GM10266 (cell line): Measurements from ENCODE around the gene PLCB2.

Experiments used
- DNase-seq: peaks from one replicate; pipeline ENCODE4 v3.0.0; 2012; ENCODE audit errors: extremely low spot score
- TF ChIP-seq, protein P1 (sequence below): IDR thresholded peaks from 2 replicates; pipeline ENCODE4 v1.5.1; 2012; ENCODE audit warnings: mild to moderate bottlenecking, low read depth; ENCODE audit not compliant: control insufficient read depth, insufficient read depth; ENCODE audit errors: missing control alignments

PLCB2 gene

DNA sequence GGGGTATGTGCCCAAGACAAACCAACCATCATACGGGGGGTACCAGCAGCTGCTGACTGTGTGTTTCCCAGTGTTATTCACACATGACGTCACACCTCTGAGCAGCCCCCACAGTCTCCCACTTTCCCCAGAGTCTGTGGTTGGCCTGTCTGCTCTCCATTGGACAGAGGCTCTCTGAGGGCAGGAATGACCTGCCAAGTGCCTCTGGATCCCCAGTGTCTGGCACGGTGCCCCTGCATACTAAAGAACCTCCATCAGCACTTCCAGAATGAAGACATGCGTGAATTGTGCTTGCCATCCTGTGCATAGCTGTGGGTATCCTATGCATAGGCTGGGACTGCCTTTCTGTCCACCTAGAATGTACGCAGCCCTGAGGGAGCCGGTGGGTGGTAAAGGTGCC is 36.5 kb upstream of the PLCB2 start:
- TF ChIP-seq, protein P1, sequence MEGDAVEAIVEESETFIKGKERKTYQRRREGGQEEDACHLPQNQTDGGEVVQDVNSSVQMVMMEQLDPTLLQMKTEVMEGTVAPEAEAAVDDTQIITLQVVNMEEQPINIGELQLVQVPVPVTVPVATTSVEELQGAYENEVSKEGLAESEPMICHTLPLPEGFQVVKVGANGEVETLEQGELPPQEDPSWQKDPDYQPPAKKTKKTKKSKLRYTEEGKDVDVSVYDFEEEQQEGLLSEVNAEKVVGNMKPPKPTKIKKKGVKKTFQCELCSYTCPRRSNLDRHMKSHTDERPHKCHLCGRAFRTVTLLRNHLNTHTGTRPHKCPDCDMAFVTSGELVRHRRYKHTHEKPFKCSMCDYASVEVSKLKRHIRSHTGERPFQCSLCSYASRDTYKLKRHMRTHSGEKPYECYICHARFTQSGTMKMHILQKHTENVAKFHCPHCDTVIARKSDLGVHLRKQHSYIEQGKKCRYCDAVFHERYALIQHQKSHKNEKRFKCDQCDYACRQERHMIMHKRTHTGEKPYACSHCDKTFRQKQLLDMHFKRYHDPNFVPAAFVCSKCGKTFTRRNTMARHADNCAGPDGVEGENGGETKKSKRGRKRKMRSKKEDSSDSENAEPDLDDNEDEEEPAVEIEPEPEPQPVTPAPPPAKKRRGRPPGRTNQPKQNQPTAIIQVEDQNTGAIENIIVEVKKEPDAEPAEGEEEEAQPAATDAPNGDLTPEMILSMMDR: no peak
- no peak for DNase-seq

DNA sequence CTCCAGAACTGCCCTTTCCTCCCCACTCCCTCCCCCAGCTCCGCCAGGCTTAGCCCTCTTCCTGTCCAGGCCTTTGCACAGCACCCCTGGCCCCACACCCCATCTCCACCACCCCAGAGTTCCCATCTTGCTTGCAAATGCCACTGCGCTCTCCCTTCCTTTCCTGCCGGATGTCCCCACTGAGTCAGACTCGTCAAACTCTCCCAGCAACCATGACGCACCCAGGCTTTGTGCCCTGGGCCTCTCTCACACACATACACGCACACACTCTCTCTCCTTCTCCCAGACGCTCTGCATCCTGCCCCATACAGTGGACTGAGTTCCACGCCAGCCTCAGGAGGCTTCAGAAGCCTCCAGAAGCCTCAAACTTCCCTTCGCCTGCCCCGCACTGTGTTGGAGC is 35.8 kb upstream of the PLCB2 start:
- TF ChIP-seq, protein P1: no peak
- DNase-seq: no peak

DNA sequence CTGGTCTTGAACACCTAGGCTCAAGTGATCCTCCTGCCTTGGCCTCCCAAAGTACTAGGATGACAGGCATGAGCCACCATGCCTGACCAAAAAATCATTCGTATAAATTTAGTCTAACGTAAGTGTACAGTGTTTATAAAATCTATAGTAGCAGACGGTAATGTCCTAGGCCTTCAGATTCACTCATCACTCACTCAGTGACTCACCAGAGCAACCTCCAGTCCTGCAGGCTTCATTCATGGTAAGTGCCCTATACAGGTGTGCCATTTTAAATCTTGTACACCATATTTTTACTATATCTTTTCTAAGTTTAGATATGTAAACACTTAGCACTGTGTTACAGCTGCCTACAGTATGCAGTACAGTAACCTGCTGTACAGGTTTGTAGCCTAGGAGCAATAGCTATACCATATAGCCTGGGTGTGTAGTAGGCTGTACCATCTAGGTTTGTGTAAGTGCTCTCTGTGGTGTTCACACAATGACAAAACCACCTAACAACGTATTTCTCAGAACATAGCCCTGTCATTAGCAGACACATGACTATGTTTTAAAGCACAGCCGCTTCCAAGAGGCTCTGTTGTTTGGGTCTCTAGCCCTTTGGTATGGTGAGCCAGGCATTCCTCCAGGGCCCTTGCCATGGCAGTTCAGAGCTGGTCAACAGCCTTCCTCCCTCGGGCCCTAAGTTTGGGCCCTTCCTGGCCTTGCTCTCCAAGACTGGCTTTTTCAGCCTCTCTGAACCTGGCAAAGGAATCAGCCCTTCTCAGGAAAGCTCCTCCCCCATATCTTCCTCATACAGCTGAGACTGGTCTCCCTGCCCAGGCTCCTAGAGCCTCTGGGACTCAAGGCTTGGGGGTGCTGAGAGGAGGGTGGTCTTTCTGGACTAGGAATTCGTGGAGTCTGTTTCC is 34.9 kb upstream of the PLCB2 start:
- no peak for DNase-seq
- TF ChIP-seq, protein P1: no peak

DNA sequence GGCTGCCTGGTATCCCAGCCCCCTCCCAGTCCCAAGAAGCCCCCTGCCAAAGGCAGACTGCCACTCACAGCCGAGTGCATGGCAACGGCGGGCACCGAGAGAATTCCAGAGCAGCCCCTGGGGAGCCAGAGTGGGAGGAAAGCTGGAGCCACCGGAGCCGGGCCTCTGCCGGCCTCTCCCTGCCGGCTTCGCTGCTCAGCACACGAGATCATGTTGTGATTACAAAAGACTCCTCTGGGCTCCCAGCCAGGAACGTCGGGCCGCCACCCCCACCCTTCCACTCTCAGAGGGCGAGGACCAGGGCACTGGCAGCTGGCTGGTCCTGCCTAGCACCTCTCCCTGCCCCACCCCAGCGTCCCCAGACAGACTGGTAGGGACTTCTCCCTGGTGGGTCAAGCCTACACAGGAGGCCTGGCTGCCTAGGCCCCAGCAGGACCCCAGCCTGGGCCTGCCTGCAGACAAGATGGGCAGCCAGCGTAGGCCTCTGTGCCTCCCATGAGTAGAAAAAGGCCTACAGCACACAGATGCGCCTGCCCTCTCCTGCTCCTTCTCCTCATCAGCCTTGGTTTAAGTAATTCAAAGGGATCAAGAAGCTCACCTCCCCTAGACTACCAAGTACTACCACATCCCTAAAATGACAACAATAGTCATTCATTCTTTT is 33.1 kb upstream of the PLCB2 start, which contains the start of gene CCDC9B:
Gene CCDC9B, minus strand, starts transcription at position 200 of the 661 bp plus-strand sequence. Its CDS starts 120 bp downstream, at position 80.
- DNase-seq: no peak
- TF ChIP-seq, protein P1: no peak

DNA sequence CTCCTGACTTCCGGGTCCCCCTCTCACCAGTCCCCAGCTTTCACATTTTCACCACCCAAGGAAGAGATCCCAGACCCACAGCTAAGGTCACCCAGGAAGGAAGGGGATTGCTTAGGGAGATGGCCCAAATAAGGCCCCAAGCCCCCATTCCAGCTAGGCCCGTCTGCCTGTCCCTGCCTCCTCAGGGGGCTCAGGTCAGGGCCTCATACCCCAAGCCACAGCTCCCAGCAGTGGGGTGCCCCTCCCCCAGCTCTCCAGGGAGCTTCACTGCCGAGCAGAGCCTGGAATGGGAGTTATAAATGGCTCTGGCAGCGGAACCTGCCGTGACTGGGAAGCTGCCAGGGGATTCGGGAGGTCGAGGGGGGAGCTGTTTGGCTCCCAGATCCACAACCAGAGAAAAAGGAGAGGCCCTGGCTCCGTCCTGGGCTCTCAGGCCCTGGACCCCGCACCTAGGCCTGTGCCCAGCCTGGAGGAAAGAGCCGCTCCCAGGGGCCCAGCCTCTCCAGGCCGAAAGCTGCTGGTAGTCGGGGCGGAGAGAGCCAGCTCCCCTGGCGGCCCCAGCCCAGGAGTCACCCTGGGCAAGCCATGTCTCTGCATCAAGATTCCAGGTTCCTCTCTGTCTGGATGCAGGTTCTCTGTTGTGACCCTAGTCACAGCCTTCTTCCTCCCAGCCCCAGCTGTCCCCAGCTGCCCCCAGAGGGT is 32.5 kb upstream of the PLCB2 start:
- no peak for DNase-seq
- TF ChIP-seq, protein P1: no peak

DNA sequence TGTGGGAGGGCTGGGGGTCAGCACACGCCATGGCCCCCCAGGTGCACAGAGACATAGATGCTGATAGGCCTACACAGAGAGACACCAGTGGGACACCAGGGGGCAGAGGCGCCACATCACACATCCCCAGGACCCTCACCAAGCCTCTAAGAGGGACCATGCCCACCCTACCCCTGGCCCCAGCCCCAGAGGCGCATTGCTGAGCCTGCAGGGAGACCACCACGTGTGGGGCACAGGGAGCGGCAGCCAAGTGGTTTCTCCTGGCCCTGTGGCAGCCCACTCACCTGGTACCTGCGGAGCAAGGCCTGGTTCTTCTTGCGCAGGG is 31.8 kb upstream of the PLCB2 start:
- DNase-seq: no peak
- TF ChIP-seq, protein P1: no peak
